Activated naive CD8-positive, alpha-beta T cell treated with anti-CD3 and anti-CD28 coated beads, Interleukin-2, amount 10 ng/mL, durations not matched to agents 7 days and 5 days (primary cell): ENCODE results near the gene DAAM1. TPM values are rescaled to one million over a fixed set of nuclear protein-coding genes. Genes with fewer than 3 reads are reported as not detected.

Experiments
- ATAC-seq: fragments of 150-1000 bp; cut with Tn5 transposase; one replicate; pipeline ENCODE4 v1.10.0; 2021; ENCODE audit warnings: low read depth, moderate library complexity
- POLR2A ChIA-PET: fragments of 350-600 bp; sonication (Branson Sonifier 250); formaldehyde crosslinking; loops from one replicate; lab custom pipeline; 2021; ENCODE audit warnings: antibody characterized with exemption; lab: Charles Lee
- DNase-seq: peaks from one replicate; pipeline ENCODE4 v3.0.0; 2021
- H3K27ac Mint-ChIP-seq: one replicate; pipeline ENCODE4 v1.8.0; 2022; ENCODE audit warnings: mild to moderate bottlenecking, mixed read lengths
- H3K27me3 Mint-ChIP-seq: one replicate; pipeline ENCODE4 v1.8.0; 2022; ENCODE audit warnings: mild to moderate bottlenecking, moderate library complexity, mixed read lengths
- H3K36me3 Mint-ChIP-seq: one replicate; pipeline ENCODE4 v1.8.0; 2021; ENCODE audit warnings: mild to moderate bottlenecking, mixed read lengths
- H3K4me1 Mint-ChIP-seq: one replicate; pipeline ENCODE4 v1.8.0; 2021; ENCODE audit warnings: mixed read lengths
- H3K4me3 Mint-ChIP-seq: one replicate; pipeline ENCODE4 v1.8.0; 2022; ENCODE audit warnings: mild to moderate bottlenecking, moderate library complexity, mixed read lengths
- H3K9me3 Mint-ChIP-seq: one replicate; pipeline ENCODE4 v1.8.0; 2021; ENCODE audit warnings: mixed read lengths
- total RNA-seq, 2 experiments: library from RNA; stranded (reverse); gene quantifications; one replicate each; pipeline ENCODE4 v1.2.3, GENCODE V29; 2021

DAAM1 gene
- total RNA-seq, 2 experiments from 2014 or later = 20.4 to 24.9 TPM

- Mint-ChIP-seq H3K27me3 (no peaks in the 10 kb centered on the region), H3K27ac (no peak overlapping the region), H3K36me3 (peaks cover 3% of the 10 kb centered on the region), H3K4me3 (no peak overlapping the region), H3K9me3 (no peaks in the 10 kb centered on the region), H3K4me1 (peaks cover 4% of the 10 kb centered on the region)
- POLR2A ChIA-PET = no interaction called here
- DNase-seq (no peak), ATAC-seq (no peak)
Observed at GRCh38 chr14:59313144-59313651, 124.7 kb downstream of the DAAM1 start.

- Mint-ChIP-seq H3K4me1 (peaks cover 4% of the 10 kb centered on the region), H3K4me3 (no peak overlapping the region), H3K27me3 (no peaks in the 10 kb centered on the region), H3K36me3 (peaks cover 2% of the 10 kb centered on the region), H3K9me3 (no peaks in the 10 kb centered on the region), H3K27ac (no peak overlapping the region)
- no peak for DNase-seq
- no peak for ATAC-seq
- POLR2A ChIA-PET = no interaction called here
Observed at GRCh38 chr14:59313658-59314608, 125.5 kb downstream of the DAAM1 start.

GRCh38 chr14:59314953-59315599, 126.6 kb downstream of the DAAM1 start:
- H3K27me3 Mint-ChIP-seq = no peaks in the 10 kb centered on the region

GRCh38 chr14:59316151-59316830, 127.8 kb downstream of the DAAM1 start:
- Mint-ChIP-seq H3K9me3 (no peaks in the 10 kb centered on the region), H3K4me1 (peaks cover 7% of the 10 kb centered on the region), H3K4me3 (no peak overlapping the region), H3K27me3 (no peaks in the 10 kb centered on the region), H3K27ac (no peak overlapping the region), H3K36me3 (no peaks in the 10 kb centered on the region)
- ATAC-seq = no peak
- POLR2A ChIA-PET = no interaction called here
- DNase-seq = no peak

More at GRCh38 chr14:59314953-59315599, 126.6 kb downstream of the DAAM1 start:
- DNase-seq (no peak), ATAC-seq (no peak)
- POLR2A ChIA-PET = no interaction called here
- Mint-ChIP-seq H3K27ac (no peak overlapping the region), H3K4me3 (no peak overlapping the region), H3K9me3 (no peaks in the 10 kb centered on the region), H3K4me1 (peaks cover 4% of the 10 kb centered on the region), H3K36me3 (no peaks in the 10 kb centered on the region)

GRCh38 chr14:59317346-59317745, 128.9 kb downstream of the DAAM1 start:
- POLR2A ChIA-PET = no interaction called here
- H3K27ac Mint-ChIP-seq = no peak overlapping the region
- peaks cover 11% of the 10 kb centered on the region for H3K4me1 Mint-ChIP-seq
- H3K27me3 Mint-ChIP-seq = no peaks in the 10 kb centered on the region
- no peaks in the 10 kb centered on the region for H3K9me3 Mint-ChIP-seq
- ATAC-seq (no peak), DNase-seq (no peak)
- H3K36me3 Mint-ChIP-seq = peaks cover under 1% of the 10 kb centered on the region
- no peak overlapping the region for H3K4me3 Mint-ChIP-seq

- Mint-ChIP-seq H3K9me3 (no peaks in the 10 kb centered on the region), H3K36me3 (peaks cover 4% of the 10 kb centered on the region), H3K4me1 (peaks cover 11% of the 10 kb centered on the region), H3K4me3 (no peak overlapping the region), H3K27ac (no peak overlapping the region), H3K27me3 (no peaks in the 10 kb centered on the region)
- POLR2A ChIA-PET = no interaction called here
- DNase-seq = no peak
- ATAC-seq = no peak
Observed at GRCh38 chr14:59317798-59318505, 129.5 kb downstream of the DAAM1 start.

GRCh38 chr14:59318908-59319307, 130.4 kb downstream of the DAAM1 start:
- Mint-ChIP-seq H3K9me3 (no peaks in the 10 kb centered on the region), H3K4me3 (no peak overlapping the region), H3K27me3 (no peaks in the 10 kb centered on the region), H3K27ac (no peak overlapping the region), H3K4me1 (peaks cover 11% of the 10 kb centered on the region), H3K36me3 (peaks cover 4% of the 10 kb centered on the region)
- DNase-seq = no peak
- POLR2A ChIA-PET = no interaction called here
- ATAC-seq = no peak

- no peaks in the 10 kb centered on the region for H3K9me3 Mint-ChIP-seq
- no peaks in the 10 kb centered on the region for H3K27me3 Mint-ChIP-seq
- ATAC-seq = no peak
- H3K4me1 Mint-ChIP-seq = peaks cover 11% of the 10 kb centered on the region
- peaks cover 9% of the 10 kb centered on the region for H3K36me3 Mint-ChIP-seq
- POLR2A ChIA-PET = no interaction called here
- DNase-seq = no peak
- no peak overlapping the region for H3K4me3 Mint-ChIP-seq
- H3K27ac Mint-ChIP-seq = no peak overlapping the region
Observed at GRCh38 chr14:59320361-59320760, 131.9 kb downstream of the DAAM1 start.

- Mint-ChIP-seq H3K27me3 (no peaks in the 10 kb centered on the region), H3K9me3 (no peaks in the 10 kb centered on the region), H3K36me3 (peaks cover 15% of the 10 kb centered on the region), H3K4me3 (peak overlapping the region; percentile 6), H3K4me1 (peaks cover 11% of the 10 kb centered on the region), H3K27ac (no peak overlapping the region)
- DNase-seq (no peak), ATAC-seq (no peak)
- POLR2A ChIA-PET = no interaction called here
Observed at GRCh38 chr14:59320763-59321625, 132.5 kb downstream of the DAAM1 start.

GRCh38 chr14:59321626-59321949, 133.1 kb downstream of the DAAM1 start:
- Mint-ChIP-seq H3K27me3 (no peaks in the 10 kb centered on the region), H3K9me3 (no peaks in the 10 kb centered on the region), H3K36me3 (peaks cover 18% of the 10 kb centered on the region), H3K27ac (no peak overlapping the region), H3K4me1 (peaks cover 11% of the 10 kb centered on the region), H3K4me3 (no peak overlapping the region)
- no peak for ATAC-seq
- DNase-seq = no peak
- POLR2A ChIA-PET = no interaction called here

GRCh38 chr14:59325906-59326305, 137.4 kb downstream of the DAAM1 start:
- Mint-ChIP-seq H3K36me3 (peaks cover 31% of the 10 kb centered on the region), H3K27me3 (no peaks in the 10 kb centered on the region), H3K9me3 (no peaks in the 10 kb centered on the region), H3K4me3 (no peak overlapping the region), H3K27ac (no peak overlapping the region), H3K4me1 (peaks cover 18% of the 10 kb centered on the region)
- ATAC-seq (no peak), DNase-seq (no peak)
- POLR2A ChIA-PET = no interaction called here

- POLR2A ChIA-PET = interaction anchor here (1.2 kb wide), 1 partner anchor 140 kb away, joined by 3 read pairs; the partner anchor contains the start of gene DAAM1
- Mint-ChIP-seq H3K9me3 (no peaks in the 10 kb centered on the region), H3K4me1 (peaks cover 11% of the 10 kb centered on the region), H3K27me3 (no peaks in the 10 kb centered on the region), H3K36me3 (peaks cover 37% of the 10 kb centered on the region), H3K27ac (no peak overlapping the region), H3K4me3 (no peak overlapping the region)
- DNase-seq (no peak), ATAC-seq (no peak)
Observed at GRCh38 chr14:59328454-59328853, 140.0 kb downstream of the DAAM1 start.
